Erythroblast (primary cell): ENCODE data around the gene AGR2.

ENCODE experiments used
- GATA1 ChIP-seq: IDR thresholded peaks from 2 replicates; pipeline ENCODE4 v1.6.1; 2011; ENCODE audit warnings: low read depth, mild to moderate bottlenecking, control low read depth, low read length, moderate library complexity
- POLR2A ChIP-seq: IDR thresholded peaks from 2 replicates; pipeline ENCODE4 v1.6.1; 2011; ENCODE audit warnings: mild to moderate bottlenecking, low read length

GRCh38 chr7:16786257-16786656, 18.5 kb downstream of the AGR2 start:
- TF ChIP-seq POLR2A (no peak), GATA1 (no peak)
